ES-I3 (cell line): ENCODE data around the gene JSRP1.

Experiments used
- H3K36me3 ChIP-seq: 2 replicates; pipeline ENCODE4 v1.6.1; 2013; ENCODE audit warnings: mild to moderate bottlenecking, low read length, control low read depth, moderate library complexity; ENCODE audit not compliant: insufficient read depth
- H3K4me1 ChIP-seq: 2 replicates; pipeline ENCODE4 v1.6.1; 2013; ENCODE audit warnings: mild to moderate bottlenecking, control low read depth, low read length; ENCODE audit not compliant: insufficient read depth
- H3K9ac ChIP-seq: 2 replicates; pipeline ENCODE4 v1.6.1; 2013; ENCODE audit warnings: low read depth, mild to moderate bottlenecking, low read length, moderate library complexity
- H3K9me3 ChIP-seq: 2 replicates; pipeline ENCODE4 v1.6.1; 2013; ENCODE audit warnings: mild to moderate bottlenecking, low read length, moderate library complexity; ENCODE audit not compliant: control insufficient read depth, insufficient read depth

The JSRP1 gene

DNA sequence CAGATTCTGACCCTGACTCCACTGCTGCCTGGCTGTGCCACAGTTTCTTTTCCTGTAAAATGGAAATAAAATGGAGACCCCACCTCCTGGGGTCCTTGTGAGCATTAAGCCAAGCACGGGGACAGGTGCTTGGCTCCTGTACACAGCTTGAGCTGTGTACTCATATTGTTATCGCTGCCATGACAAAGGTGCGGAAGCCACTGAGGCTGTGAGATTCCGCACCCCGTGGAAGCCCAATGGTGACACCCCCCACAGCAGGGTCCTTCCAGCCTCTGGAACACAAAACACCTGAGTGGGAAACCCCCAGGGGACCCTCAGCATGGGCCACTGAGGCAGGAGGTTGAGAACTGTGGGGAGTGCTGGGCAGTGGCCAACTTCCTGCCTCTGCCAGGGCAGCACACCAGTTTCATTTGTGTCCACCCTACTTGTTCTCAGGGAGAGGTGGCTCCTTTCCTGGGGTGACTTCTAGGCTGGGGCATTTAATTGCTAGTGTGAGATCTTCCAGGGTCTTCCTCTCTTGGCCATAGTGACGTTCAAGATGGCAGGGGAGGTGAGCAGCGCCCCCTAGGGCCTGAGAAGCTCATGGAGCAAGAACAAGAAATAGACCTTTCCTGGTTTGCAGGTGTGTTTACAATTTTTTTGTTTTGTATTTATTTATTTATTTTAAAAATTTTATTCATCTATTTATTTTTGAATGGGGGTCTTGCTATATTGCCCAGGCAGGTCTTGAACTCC is 5.4 kb upstream of the JSRP1 start:
- H3K4me1 ChIP-seq, result no peaks in the 10 kb centered on the region
- no peaks in the 10 kb centered on the region for H3K36me3 ChIP-seq
- no peak overlapping the region for H3K9ac ChIP-seq
- no peaks in the 10 kb centered on the region for H3K9me3 ChIP-seq

- Histone ChIP-seq H3K36me3 (no peaks in the 10 kb centered on the region), H3K9me3 (no peaks in the 10 kb centered on the region), H3K9ac (no peak overlapping the region), H3K4me1 (no peaks in the 10 kb centered on the region)
Measured at GRCh38 chr19:2260341-2260805, 4.2 kb upstream of the JSRP1 start.

- no peaks in the 10 kb centered on the region for H3K36me3 ChIP-seq
- no peaks in the 10 kb centered on the region for H3K9me3 ChIP-seq
- no peak overlapping the region for H3K9ac ChIP-seq
- H3K4me1 ChIP-seq, result no peaks in the 10 kb centered on the region
Measured at GRCh38 chr19:2259336-2259735, 3.1 kb upstream of the JSRP1 start.

DNA sequence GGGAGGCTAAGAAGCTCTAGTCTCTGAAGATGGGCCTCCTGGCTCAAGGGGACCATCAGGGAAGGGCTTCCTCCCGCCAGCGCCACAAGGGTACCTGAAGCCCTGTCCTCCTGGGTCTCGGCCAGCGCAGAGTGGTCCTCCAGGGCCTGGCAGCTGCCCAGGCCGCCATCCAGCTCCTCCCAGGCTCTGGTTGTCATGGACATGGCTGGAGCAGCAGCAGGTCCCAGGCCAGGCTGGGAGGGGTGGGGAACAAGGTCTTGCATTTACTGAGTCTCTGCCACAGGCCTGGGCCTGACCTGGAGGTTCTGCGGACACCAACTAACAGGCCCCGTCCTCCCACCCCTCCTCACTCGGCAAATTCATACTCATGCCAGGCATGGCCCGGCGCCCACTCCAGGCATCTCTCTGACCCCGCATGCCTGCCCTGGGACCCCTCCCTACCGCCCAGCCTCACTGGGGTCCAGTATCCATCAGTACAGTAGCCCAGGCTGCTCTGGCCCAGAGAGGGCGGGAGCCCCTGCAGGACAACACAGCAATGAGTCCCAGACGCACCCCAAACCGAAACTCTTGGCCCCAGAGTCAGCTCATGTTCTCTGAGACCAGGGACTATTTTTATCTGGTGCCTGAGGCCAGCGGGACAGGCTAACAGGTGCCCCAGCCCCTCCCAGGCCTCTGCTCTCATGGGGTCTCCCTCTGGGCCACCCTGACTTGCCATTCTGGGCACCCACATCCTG is 938 bp downstream of the JSRP1 start:
- H3K9ac ChIP-seq, result no peak overlapping the region
- H3K4me1 ChIP-seq, result no peaks in the 10 kb centered on the region
- H3K36me3 ChIP-seq, result no peaks in the 10 kb centered on the region
- no peaks in the 10 kb centered on the region for H3K9me3 ChIP-seq

DNA sequence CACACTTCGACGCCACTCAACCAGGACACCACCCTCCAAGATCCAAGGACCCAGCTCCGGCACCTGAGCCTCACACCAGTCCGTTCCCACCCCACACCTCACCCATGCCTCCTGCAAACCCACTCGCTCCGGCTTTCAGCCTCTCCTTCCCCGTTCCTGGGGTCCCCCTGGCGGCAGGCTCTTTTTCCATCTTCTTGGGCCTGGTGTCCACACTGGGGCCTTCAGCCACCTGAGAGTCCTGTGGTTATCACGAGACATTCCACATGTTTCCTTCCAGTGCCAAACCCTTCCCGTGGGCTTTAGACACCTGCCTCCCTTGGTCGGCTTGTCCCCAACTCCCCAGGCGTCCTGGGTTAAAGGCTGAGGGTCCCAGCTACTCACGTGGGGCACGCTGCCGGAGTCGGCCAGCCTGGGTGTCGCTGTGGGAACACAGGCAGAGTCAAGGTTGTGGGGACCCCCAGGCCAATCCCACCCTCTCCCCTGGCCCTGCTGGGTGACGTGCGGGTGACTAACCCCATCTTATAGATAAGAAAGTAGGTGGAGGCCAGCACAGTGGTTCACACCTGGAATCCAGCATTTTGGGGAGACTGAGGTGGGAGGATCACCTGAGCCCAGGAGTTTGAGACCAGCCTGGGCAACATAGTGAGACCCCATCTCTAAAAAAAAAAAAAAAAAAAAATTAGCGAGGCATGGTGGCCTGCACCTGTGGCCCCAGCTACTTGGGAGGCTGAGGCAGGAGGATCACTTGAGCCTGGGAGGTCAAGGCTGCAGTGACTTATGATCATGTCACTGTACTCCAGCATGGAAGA is 1.9 kb downstream of the JSRP1 start:
- no peaks in the 10 kb centered on the region for H3K36me3 ChIP-seq
- H3K9ac ChIP-seq, result peak overlapping the region; percentile 63; the same call in 1 of the 2 replicates
- H3K9me3 ChIP-seq, result no peaks in the 10 kb centered on the region
- no peaks in the 10 kb centered on the region for H3K4me1 ChIP-seq

- no peaks in the 10 kb centered on the region for H3K9me3 ChIP-seq
- H3K4me1 ChIP-seq, result no peaks in the 10 kb centered on the region
- H3K9ac ChIP-seq, result peak overlapping the region; percentile 63
- no peaks in the 10 kb centered on the region for H3K36me3 ChIP-seq
Measured at GRCh38 chr19:2253106-2254063, 2.8 kb downstream of the JSRP1 start.

DNA sequence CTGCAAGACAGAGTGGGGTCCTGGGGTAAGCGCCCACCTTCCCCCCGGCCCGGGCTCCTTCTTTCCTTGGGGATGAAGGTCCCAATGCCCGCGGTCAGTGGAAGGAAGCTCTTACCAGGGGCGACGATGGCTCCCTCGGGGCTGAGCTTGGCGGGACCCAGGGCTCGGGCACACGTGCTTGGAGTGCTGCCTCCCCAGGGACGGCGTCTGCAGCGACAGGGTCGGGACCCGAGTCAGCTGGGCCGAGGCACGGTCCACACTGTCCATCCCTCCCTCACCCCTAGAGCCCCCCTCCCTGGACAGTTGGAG is 3.5 kb downstream of the JSRP1 start:
- no peaks in the 10 kb centered on the region for H3K9me3 ChIP-seq
- peak overlapping the region; percentile 63 for H3K9ac ChIP-seq
- no peaks in the 10 kb centered on the region for H3K4me1 ChIP-seq
- no peaks in the 10 kb centered on the region for H3K36me3 ChIP-seq

- Histone ChIP-seq H3K9ac (peak overlapping the region; percentile 63; the same call in 1 of the 2 replicates), H3K9me3 (no peaks in the 10 kb centered on the region), H3K36me3 (no peaks in the 10 kb centered on the region), H3K4me1 (no peaks in the 10 kb centered on the region)
Measured at GRCh38 chr19:2252055-2252796, 4.0 kb downstream of the JSRP1 start.

DNA sequence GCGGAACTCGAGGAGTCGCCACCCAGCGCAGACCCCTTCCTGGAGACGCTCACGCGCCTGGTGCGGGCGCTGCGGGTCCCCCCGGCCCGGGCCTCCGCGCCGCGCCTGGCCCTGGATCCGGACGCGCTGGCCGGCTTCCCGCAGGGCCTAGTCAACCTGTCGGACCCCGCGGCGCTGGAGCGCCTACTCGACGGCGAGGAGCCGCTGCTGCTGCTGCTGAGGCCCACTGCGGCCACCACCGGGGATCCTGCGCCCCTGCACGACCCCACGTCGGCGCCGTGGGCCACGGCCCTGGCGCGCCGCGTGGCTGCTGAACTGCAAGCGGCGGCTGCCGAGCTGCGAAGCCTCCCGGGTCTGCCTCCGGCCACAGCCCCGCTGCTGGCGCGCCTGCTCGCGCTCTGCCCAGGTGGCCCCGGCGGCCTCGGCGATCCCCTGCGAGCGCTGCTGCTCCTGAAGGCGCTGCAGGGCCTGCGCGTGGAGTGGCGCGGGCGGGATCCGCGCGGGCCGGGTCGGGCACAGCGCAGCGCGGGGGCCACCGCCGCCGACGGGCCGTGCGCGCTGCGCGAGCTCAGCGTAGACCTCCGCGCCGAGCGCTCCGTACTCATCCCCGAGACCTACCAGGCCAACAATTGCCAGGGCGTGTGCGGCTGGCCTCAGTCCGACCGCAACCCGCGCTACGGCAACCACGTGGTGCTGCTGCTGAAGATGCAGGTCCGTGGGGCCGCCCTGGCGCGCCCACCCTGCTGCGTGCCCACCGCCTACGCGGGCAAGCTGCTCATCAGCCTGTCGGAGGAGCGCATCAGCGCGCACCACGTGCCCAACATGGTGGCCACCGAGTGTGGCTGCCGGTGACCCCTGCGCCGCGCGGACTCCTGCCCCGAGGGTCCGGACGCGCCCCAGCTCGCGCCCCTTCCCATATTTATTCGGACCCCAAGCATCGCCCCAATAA is 4.8 kb downstream of the JSRP1 start:
- Histone ChIP-seq H3K9ac (no peak overlapping the region), H3K36me3 (0 out of 2 replicates have a peak, but pooled peaks cover 5% of the 10 kb centered on the region), H3K4me1 (no peaks in the 10 kb centered on the region), H3K9me3 (no peaks in the 10 kb centered on the region)

- no peaks in the 10 kb centered on the region for H3K4me1 ChIP-seq
- H3K36me3 ChIP-seq, result 0 out of 2 replicates have a peak, but pooled peaks cover 8% of the 10 kb centered on the region
- H3K9ac ChIP-seq, result no peak overlapping the region
- no peaks in the 10 kb centered on the region for H3K9me3 ChIP-seq
Measured at GRCh38 chr19:2250766-2251105, 5.5 kb downstream of the JSRP1 start.

DNA sequence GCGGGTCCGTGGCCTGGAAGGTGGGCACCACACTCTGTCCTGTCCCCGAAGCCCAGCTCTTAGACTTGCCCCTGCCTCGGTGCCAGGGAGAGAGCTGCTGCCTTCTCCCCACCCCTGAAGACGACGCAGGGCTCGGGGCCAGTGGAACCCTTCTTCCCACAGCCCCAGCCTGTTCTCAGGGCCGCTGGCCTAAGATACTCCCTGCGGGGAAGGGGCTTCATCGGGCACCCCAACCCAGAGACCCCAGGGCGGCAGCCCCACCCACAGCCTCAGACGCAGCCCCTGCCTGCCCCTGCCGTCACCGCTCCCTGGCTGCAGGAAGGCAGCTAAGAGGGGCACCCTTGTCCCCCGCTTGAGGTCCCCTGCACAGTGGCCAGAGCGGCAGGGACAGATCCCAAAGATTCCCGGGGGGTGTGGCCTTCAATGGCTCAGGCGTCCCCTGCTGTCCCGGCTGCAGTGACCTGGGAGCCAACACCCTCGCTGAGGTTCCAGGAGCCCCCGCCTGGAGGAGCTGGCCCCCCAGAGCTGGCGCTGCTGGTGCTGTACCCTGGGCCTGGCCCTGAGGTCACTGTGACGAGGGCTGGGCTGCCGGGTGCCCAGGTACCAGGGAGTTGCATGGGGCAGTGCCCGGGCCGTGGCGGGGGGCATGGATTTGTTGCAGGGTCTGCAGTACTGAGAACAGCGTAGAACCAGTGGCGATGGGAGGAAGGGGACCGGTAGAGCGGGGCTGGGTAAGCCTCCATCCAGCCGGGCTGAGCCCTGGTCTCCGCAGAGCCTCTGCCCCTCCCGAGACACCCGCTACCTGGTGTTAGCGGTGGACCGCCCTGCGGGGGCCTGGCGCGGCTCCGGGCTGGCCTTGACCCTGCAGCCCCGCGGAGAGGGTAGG is 6.1 kb downstream of the JSRP1 start:
- Histone ChIP-seq H3K9ac (no peak overlapping the region), H3K36me3 (0 out of 2 replicates have a peak, but pooled peaks cover 11% of the 10 kb centered on the region), H3K4me1 (no peaks in the 10 kb centered on the region), H3K9me3 (no peaks in the 10 kb centered on the region)
